Testis (tissue), 3 donors: ENCODE results near the gene NOC4L. TPM values are rescaled to one million over a fixed set of nuclear protein-coding genes. Genes with fewer than 3 reads are reported as not detected.
A peak's percentile ranks its signal among the peaks of the same experiment; 100 is the strongest.

Experiments used
- DNase-seq: peaks from one replicate; pipeline ENCODE4 v3.0.0-alpha.2; 2019
- H3K27ac ChIP-seq, 2 donors: fragments of 200-600 bp; sonication (generic); one replicate each; pipeline ENCODE4 v1.5.1; 2019
- H3K27me3 ChIP-seq: fragments of 200-600 bp; sonication (generic); one replicate; pipeline ENCODE4 v1.5.1; 2019
- H3K36me3 ChIP-seq: fragments of 200-600 bp; sonication (generic); one replicate; pipeline ENCODE4 v1.5.1; 2017; ENCODE audit warnings: low read depth; ENCODE audit errors: missing control alignments
- H3K4me1 ChIP-seq: fragments of 200-600 bp; sonication (generic); one replicate; pipeline ENCODE4 v1.5.1; 2019
- H3K4me3 ChIP-seq, 2 donors: fragments of 200-600 bp; sonication (generic); one replicate each; pipeline ENCODE4 v1.5.1; 2017 to 2019
- H3K9me3 ChIP-seq: fragments of 200-600 bp; sonication (generic); one replicate; pipeline ENCODE4 v1.5.1; 2017
- CTCF ChIP-seq, 3 experiments: fragments of 450-650 bp in 2 of 3; fragments of 200-600 bp in 1 of 3; sonication (generic) in 1 of 3; IDR thresholded peaks; one replicate each; pipeline ENCODE4 v1.5.1; 2016 to 2019; ENCODE audit warnings: antibody characterized with exemption in 3 of 3, mild to moderate bottlenecking in 2 of 3, moderate library complexity in 1 of 3
- POLR2A ChIP-seq: fragments of 450-650 bp; IDR thresholded peaks from one replicate; pipeline ENCODE4 v1.6.1; 2017; ENCODE audit warnings: antibody characterized with exemption, mild to moderate bottlenecking, moderate library complexity
- WGBS, 2 donors: methylation state at CpG; one replicate each; pipeline ENCODE4 v1.1.5; 2018; 5-methylcytosine and 5-hydroxymethylcytosine counted together
- intact Hi-C: fragments of 100-400 bp; cut with DNase I; formaldehyde crosslinking; loops from one replicate; pipeline ENCODE4 v1.15.1; 2023; ENCODE audit warnings: low total_unique reads
- polyA plus RNA-seq: library from polyadenylated mRNA; stranded (reverse); fragments of 350-450 nt; fragmentation: Illumina TruSeq; extraction: RNeasy Lipid Tissue Mini Kit (QIAGEN cat#74804); gene quantifications from one replicate; pipeline ENCODE4 v1.2.3, GENCODE V29; 2014; ENCODE audit warnings: low read depth, low replicate concordance; ENCODE audit not compliant: insufficient read depth
- total RNA-seq, 2 donors: library from RNA; depleted of rRNA; stranded (reverse); fragments of >200 nt; gene quantifications; one replicate each; pipeline ENCODE4 v1.2.3, GENCODE V29; 2016

The NOC4L gene
- total and polyA plus RNA-seq, 3 donors from 2014 or later, result 64.4 to 67.2 (median 65.2) TPM

- peaks cover 7% of the 10 kb centered on the region for H3K4me1 ChIP-seq
- no peaks in the 10 kb centered on the region for H3K9me3 ChIP-seq
- 93 to 99% methylated on average over 6 of the region's 6 CpGs for WGBS, 2 donors
- H3K27me3 ChIP-seq, result no peaks in the 10 kb centered on the region
- DNase-seq, result no peak
- no peak overlapping the region for H3K4me3 ChIP-seq
- TF ChIP-seq POLR2A (no peak), CTCF (IDR thresholded peaks at IDR 0.05) (no peak)
- no peaks in the 10 kb centered on the region for H3K36me3 ChIP-seq
- no peak overlapping the region for H3K27ac ChIP-seq
- intact Hi-C loops, result no loop called here
Observed at GRCh38 chr12:132114667-132115066, 29.6 kb upstream of the NOC4L start.

- Histone ChIP-seq H3K36me3 (no peaks in the 10 kb centered on the region), H3K4me1 (peaks cover 7% of the 10 kb centered on the region), H3K27me3 (no peaks in the 10 kb centered on the region), H3K27ac (no peak overlapping the region), H3K9me3 (no peaks in the 10 kb centered on the region), H3K4me3 (no peak overlapping the region)
- no peak for DNase-seq
- intact Hi-C loops, result no loop called here
- no peak for TF ChIP-seq POLR2A
- TF ChIP-seq CTCF (IDR thresholded peaks at IDR 0.05), result no peak
- 83 to 97% methylated on average over 9 of the region's 9 CpGs for WGBS, 2 donors
Observed at GRCh38 chr12:132115500-132115899, 28.8 kb upstream of the NOC4L start.

GRCh38 chr12:132116709-132117557 lies 27.3 kb upstream of the NOC4L start:
- Histone ChIP-seq H3K4me3 (peak overlapping the region; percentile 39 to 53), H3K9me3 (no peaks in the 10 kb centered on the region), H3K36me3 (no peaks in the 10 kb centered on the region), H3K27me3 (no peaks in the 10 kb centered on the region), H3K27ac (no peak overlapping the region), H3K4me1 (peaks cover 2% of the 10 kb centered on the region)
- 55 to 82% methylated on average over 31 to 58 of the region's 58 CpGs for WGBS, 2 donors
- no peak for TF ChIP-seq POLR2A
- TF ChIP-seq CTCF (IDR thresholded peaks at IDR 0.05), result no peak
- intact Hi-C loops, result no loop called here
- DNase-seq, result peak; percentile 12

- H3K27me3 ChIP-seq, result no peaks in the 10 kb centered on the region
- H3K4me1 ChIP-seq, result no peaks in the 10 kb centered on the region
- H3K9me3 ChIP-seq, result no peaks in the 10 kb centered on the region
- no peak for TF ChIP-seq POLR2A
- no peaks in the 10 kb centered on the region for H3K36me3 ChIP-seq
- peak; percentile 84 for DNase-seq
- 67 to 72% methylated on average over 4 to 10 of the region's 10 CpGs for WGBS, 2 donors
- H3K4me3 ChIP-seq, result peak overlapping the region in 1 of 2 donors; percentile 53
- no peak overlapping the region for H3K27ac ChIP-seq
- intact Hi-C loops, result no loop called here
Observed at GRCh38 chr12:132117558-132117875, 26.7 kb upstream of the NOC4L start.

GRCh38 chr12:132118876-132119275 lies 25.4 kb upstream of the NOC4L start:
- peak; percentile 8 for DNase-seq
- TF ChIP-seq POLR2A, result no peak
- TF ChIP-seq CTCF (IDR thresholded peaks at IDR 0.05), result no peak
- H3K27ac ChIP-seq, result no peak overlapping the region
- H3K27me3 ChIP-seq, result no peaks in the 10 kb centered on the region
- H3K36me3 ChIP-seq, result no peaks in the 10 kb centered on the region
- intact Hi-C loops, result no loop called here
- H3K9me3 ChIP-seq, result no peaks in the 10 kb centered on the region
- 32 to 78% methylated on average over 10 to 22 of the region's 22 CpGs for WGBS, 2 donors
- H3K4me3 ChIP-seq, result peak overlapping the region in 1 of 2 donors; percentile 10
- H3K4me1 ChIP-seq, result no peaks in the 10 kb centered on the region
